DMS79 (cell line): Measurements from ENCODE around the gene LZIC.

ENCODE experiments used
- DNase-seq: peaks from one replicate; lab custom pipeline; 2025; lab: John Stamatoyannopoulos, UW

LZIC gene

GRCh38 chr1:9910423-9911178 lies 32.6 kb downstream of the LZIC start:
- DNase-seq: peak; percentile 98

- DNase-seq: no peak
Measured at GRCh38 chr1:9910076-9910422, 33.1 kb downstream of the LZIC start, which contains the start of gene CTNNBIP1. Gene CTNNBIP1, minus strand, starts transcription at chr1:9910269. Its CDS starts 38,205 bp downstream, at chr1:9872064.

- peak; percentile 35 for DNase-seq
Measured at GRCh38 chr1:9909234-9910046, 33.8 kb downstream of the LZIC start.

- DNase-seq: no peak
Measured at GRCh38 chr1:9908871-9909233, 34.3 kb downstream of the LZIC start.

GRCh38 chr1:9907441-9907840 lies 35.8 kb downstream of the LZIC start:
- DNase-seq: no peak

GRCh38 chr1:9906466-9906865 lies 36.7 kb downstream of the LZIC start:
- no peak for DNase-seq

- DNase-seq: no peak
Measured at GRCh38 chr1:9905010-9905409, 38.2 kb downstream of the LZIC start.

- no peak for DNase-seq
Measured at GRCh38 chr1:9904596-9904995, 38.6 kb downstream of the LZIC start.

GRCh38 chr1:9903801-9904527 lies 39.2 kb downstream of the LZIC start:
- no peak for DNase-seq

GRCh38 chr1:9902060-9902452 lies 41.1 kb downstream of the LZIC start:
- DNase-seq: no peak

GRCh38 chr1:9901148-9902059 lies 41.8 kb downstream of the LZIC start:
- peak; percentile 32 for DNase-seq

- peak; percentile 98 for DNase-seq
Measured at GRCh38 chr1:9900142-9901043, 42.8 kb downstream of the LZIC start.

GRCh38 chr1:9894115-9894514 lies 49.1 kb downstream of the LZIC start:
- DNase-seq: no peak

GRCh38 chr1:9892563-9893528 lies 50.3 kb downstream of the LZIC start:
- no peak for DNase-seq

- DNase-seq: no peak
Measured at GRCh38 chr1:9891207-9891606, 52.0 kb downstream of the LZIC start.

- peak; percentile 46 for DNase-seq
Measured at GRCh38 chr1:9890224-9890731, 52.9 kb downstream of the LZIC start.

- DNase-seq: no peak
Measured at GRCh38 chr1:9889411-9889810, 53.8 kb downstream of the LZIC start.

GRCh38 chr1:9888886-9889285 lies 54.3 kb downstream of the LZIC start:
- no peak for DNase-seq

GRCh38 chr1:9887070-9887469 lies 56.1 kb downstream of the LZIC start:
- no peak for DNase-seq
